Chondrocyte (in vitro differentiated cells): ENCODE measurements around the gene GSAP. TPM values are rescaled to one million over a fixed set of nuclear protein-coding genes. Genes with fewer than 3 reads are reported as not detected.

ENCODE experiments used
- DNase-seq: peaks from one replicate; pipeline ENCODE4 v3.0.0; 2021; ENCODE audit warnings: mixed read lengths, low spot score
- H3K27ac Mint-ChIP-seq: one replicate; pipeline ENCODE4 v1.8.0; 2021; ENCODE audit warnings: mild to moderate bottlenecking, moderate library complexity, mixed read lengths; ENCODE audit not compliant: unreplicated experiment
- H3K27me3 Mint-ChIP-seq: 2 replicates; pipeline ENCODE4 v1.8.0; 2021; ENCODE audit warnings: low read depth, mixed read lengths
- H3K36me3 Mint-ChIP-seq: 2 replicates; pipeline ENCODE4 v1.8.0; 2021; ENCODE audit warnings: low read depth, mixed read lengths
- H3K4me1 Mint-ChIP-seq: 2 replicates; pipeline ENCODE4 v1.8.0; 2021; ENCODE audit warnings: low read depth, mild to moderate bottlenecking, mixed read lengths
- H3K4me3 Mint-ChIP-seq: one replicate; pipeline ENCODE4 v1.8.0; 2021; ENCODE audit warnings: mild to moderate bottlenecking, moderate library complexity, mixed read lengths; ENCODE audit not compliant: unreplicated experiment
- H3K9me3 Mint-ChIP-seq: 2 replicates; pipeline ENCODE4 v1.8.0; 2021; ENCODE audit warnings: low read depth, mixed read lengths
- CTCF ChIP-seq: fragments of 200-600 bp; sonication (generic); IDR thresholded peaks from 2 replicates; pipeline ENCODE4 v1.5.0; 2021; ENCODE audit warnings: antibody characterized with exemption, mild to moderate bottlenecking, moderate library complexity
- total RNA-seq: library from RNA; stranded (reverse); gene quantifications from 3 replicates; pipeline ENCODE4 v1.2.1, GENCODE V29; 2021

The GSAP gene
- total RNA-seq, 1 donor from 2014 or later, result 1.9 TPM

GRCh38 chr7:77262316-77262715 is 153.8 kb downstream of the GSAP start:
- Mint-ChIP-seq H3K9me3 (no peaks in the 10 kb centered on the region), H3K4me3 (no peak overlapping the region), H3K36me3 (no peaks in the 10 kb centered on the region), H3K27me3 (no peaks in the 10 kb centered on the region), H3K27ac (no peak overlapping the region), H3K4me1 (no peaks in the 10 kb centered on the region)
- DNase-seq, result no peak
- no peak for TF ChIP-seq CTCF

Other genes starting within 250 kb of the GSAP start
- gene FGL2, start 216.5 kb downstream of the GSAP start, total RNA-seq, result 0.19 TPM in 1 of 3 replicates, not detected in the others
- gene PTPN12, start 120.9 kb upstream of the GSAP start, total RNA-seq, result 68.2 to 72.0 TPM (median 69.3 TPM) in 3 replicates